ENCODE measurements around the gene PRF1. TPM values are rescaled to one million over a fixed set of nuclear protein-coding genes. Genes with fewer than 3 reads are reported as not detected.

PRF1 gene
- total and polyA plus RNA-seq, 2 experiments from 2014 or later: not detected

DNA sequence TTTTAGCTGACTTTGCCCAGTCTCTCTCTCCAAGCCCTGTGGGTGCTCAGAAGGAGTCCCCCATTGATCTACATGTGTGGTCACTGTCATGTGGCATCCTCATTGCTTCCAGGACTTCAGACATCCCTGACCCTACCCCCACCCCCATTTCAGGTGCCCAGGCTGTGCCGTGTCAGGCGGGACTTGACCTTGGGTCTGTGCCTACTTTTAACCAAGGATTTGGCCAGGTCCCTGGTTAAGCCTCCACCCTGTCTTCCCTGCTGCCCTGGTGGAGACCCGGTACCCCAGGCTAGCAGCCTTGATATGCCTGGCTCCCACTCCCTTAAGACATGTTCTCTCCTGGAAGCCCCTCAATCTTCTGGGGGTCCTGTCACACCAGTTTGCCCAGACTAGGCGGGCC lies 31.3 kb downstream of the PRF1 start:
- Histone ChIP-seq H3K27me3 (no peaks in the 10 kb centered on the region), H3K4me1 (ENCODE audit: low read depth) (peaks cover 14% of the 10 kb centered on the region), H3K36me3 (no peaks in the 10 kb centered on the region), H3K4me3 (no peak overlapping the region), H3K27ac (no peak overlapping the region), H3K9me3 (ENCODE audit: low read depth) (no peaks in the 10 kb centered on the region)
- TF ChIP-seq, protein P1, sequence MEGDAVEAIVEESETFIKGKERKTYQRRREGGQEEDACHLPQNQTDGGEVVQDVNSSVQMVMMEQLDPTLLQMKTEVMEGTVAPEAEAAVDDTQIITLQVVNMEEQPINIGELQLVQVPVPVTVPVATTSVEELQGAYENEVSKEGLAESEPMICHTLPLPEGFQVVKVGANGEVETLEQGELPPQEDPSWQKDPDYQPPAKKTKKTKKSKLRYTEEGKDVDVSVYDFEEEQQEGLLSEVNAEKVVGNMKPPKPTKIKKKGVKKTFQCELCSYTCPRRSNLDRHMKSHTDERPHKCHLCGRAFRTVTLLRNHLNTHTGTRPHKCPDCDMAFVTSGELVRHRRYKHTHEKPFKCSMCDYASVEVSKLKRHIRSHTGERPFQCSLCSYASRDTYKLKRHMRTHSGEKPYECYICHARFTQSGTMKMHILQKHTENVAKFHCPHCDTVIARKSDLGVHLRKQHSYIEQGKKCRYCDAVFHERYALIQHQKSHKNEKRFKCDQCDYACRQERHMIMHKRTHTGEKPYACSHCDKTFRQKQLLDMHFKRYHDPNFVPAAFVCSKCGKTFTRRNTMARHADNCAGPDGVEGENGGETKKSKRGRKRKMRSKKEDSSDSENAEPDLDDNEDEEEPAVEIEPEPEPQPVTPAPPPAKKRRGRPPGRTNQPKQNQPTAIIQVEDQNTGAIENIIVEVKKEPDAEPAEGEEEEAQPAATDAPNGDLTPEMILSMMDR (IDR thresholded peaks at IDR 0.05; ENCODE audit: low read depth, low read length): no peak
- no peak for DNase-seq (ENCODE audit: low read depth in 1 of 2, low spot score in 1 of 2)

GRCh38 chr10:70568781-70569495 lies 33.6 kb downstream of the PRF1 start:
- no peak for DNase-seq (ENCODE audit: low read depth in 1 of 2, low spot score in 1 of 2)
- no peak overlapping the region for H3K4me3 ChIP-seq

DNA sequence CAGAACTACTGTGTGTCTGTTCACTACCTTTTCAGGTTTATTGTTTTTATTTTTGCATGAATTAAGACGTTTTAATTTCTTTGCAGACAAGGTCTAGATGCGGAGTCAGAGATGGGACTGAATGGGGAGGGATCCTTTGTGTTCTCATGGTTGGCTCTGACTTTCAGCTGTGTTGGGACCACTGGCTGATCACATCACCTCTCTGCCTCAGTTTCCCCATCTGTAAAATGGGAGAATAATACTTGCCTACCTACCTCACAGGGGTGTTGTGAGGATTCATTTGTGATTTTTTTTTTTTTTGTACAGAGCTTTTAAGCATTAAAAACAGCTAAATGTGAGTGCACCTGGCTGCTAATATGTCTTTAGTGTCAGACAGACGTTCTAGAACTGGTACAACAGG lies 34.4 kb downstream of the PRF1 start:
- Histone ChIP-seq H3K27me3 (no peaks in the 10 kb centered on the region), H3K36me3 (no peaks in the 10 kb centered on the region), H3K27ac (no peak overlapping the region), H3K4me1 (ENCODE audit: low read depth) (no peaks in the 10 kb centered on the region), H3K9me3 (ENCODE audit: low read depth) (no peaks in the 10 kb centered on the region), H3K4me3 (no peak overlapping the region)
- TF ChIP-seq, protein P1 (IDR thresholded peaks at IDR 0.05; ENCODE audit: low read depth, low read length): no peak
- no peak for DNase-seq (ENCODE audit: low read depth in 1 of 2, low spot score in 1 of 2)

More at GRCh38 chr10:70568781-70569495, 33.6 kb downstream of the PRF1 start:
- Histone ChIP-seq H3K36me3 (no peaks in the 10 kb centered on the region), H3K4me1 (ENCODE audit: low read depth) (peaks cover 4% of the 10 kb centered on the region), H3K9me3 (ENCODE audit: low read depth) (no peaks in the 10 kb centered on the region), H3K27me3 (no peaks in the 10 kb centered on the region), H3K27ac (no peak overlapping the region)
- TF ChIP-seq, protein P1 (IDR thresholded peaks at IDR 0.05; ENCODE audit: low read depth, low read length): no peak

- Histone ChIP-seq H3K9me3 (ENCODE audit: low read depth) (no peaks in the 10 kb centered on the region), H3K4me3 (no peak overlapping the region), H3K4me1 (ENCODE audit: low read depth) (no peaks in the 10 kb centered on the region), H3K27ac (no peak overlapping the region), H3K36me3 (no peaks in the 10 kb centered on the region), H3K27me3 (no peaks in the 10 kb centered on the region)
- TF ChIP-seq, protein P1 (IDR thresholded peaks at IDR 0.05; ENCODE audit: low read depth, low read length): no peak
- no peak for DNase-seq (ENCODE audit: low read depth in 1 of 2, low spot score in 1 of 2)
These were observed 34.9 kb downstream of the PRF1 start for GRCh38 chr10:70567603-70568002.

GRCh38 chr10:70566515-70567290 lies 35.8 kb downstream of the PRF1 start:
- TF ChIP-seq, protein P1 (IDR thresholded peaks at IDR 0.05; ENCODE audit: low read depth, low read length): no peak
- no peaks in the 10 kb centered on the region for H3K4me1 ChIP-seq (ENCODE audit: low read depth)
- no peak for DNase-seq (ENCODE audit: low read depth in 1 of 2, low spot score in 1 of 2)
- H3K4me3 ChIP-seq: no peak overlapping the region
- no peaks in the 10 kb centered on the region for H3K27me3 ChIP-seq
- H3K9me3 ChIP-seq (ENCODE audit: low read depth): no peaks in the 10 kb centered on the region
- no peaks in the 10 kb centered on the region for H3K36me3 ChIP-seq
- no peak overlapping the region for H3K27ac ChIP-seq

Measured in cardiac muscle cell (in vitro differentiated cells and primary cell).